Measurements from ENCODE around the gene FSTL5. TPM values are rescaled to one million over a fixed set of nuclear protein-coding genes. Genes with fewer than 3 reads are reported as not detected.

FSTL5 gene
- total and polyA plus RNA-seq, 2 experiments from 2014 or later: 0.06 to 0.49 TPM

- Histone ChIP-seq H3K27me3 (ENCODE audit: insufficient read depth) (no peaks in the 10 kb centered on the region), H3F3A (replicated peaks; ENCODE audit: low read depth) (no peaks in the 10 kb centered on the region), H3K27ac (ENCODE audit: low read depth) (no peak overlapping the region), H3K36me3 (ENCODE audit: insufficient read depth) (no peaks in the 10 kb centered on the region), H3K9me2 (ENCODE audit: insufficient read depth) (no peaks in the 10 kb centered on the region), H3K4me2 (no peak overlapping the region), H3K4me1 (ENCODE audit: insufficient read depth) (no peaks in the 10 kb centered on the region), H3K79me2 (replicated peaks; ENCODE audit: insufficient read depth) (no peaks in the 10 kb centered on the region), H2AFZ (peak overlapping the region; percentile 53; the same call in 1 of the 2 replicates), H3K4me3 (no peak overlapping the region), H4K20me1 (replicated peaks; ENCODE audit: insufficient read depth) (no peaks in the 10 kb centered on the region)
- no peaks in the 10 kb centered on the region for H3K9me3 Mint-ChIP-seq
- H3K4me3 Mint-ChIP-seq: no peak overlapping the region
- H3K27ac Mint-ChIP-seq: peak overlapping the region; percentile 87
- TF ChIP-seq CREB1 (CRISPR knock-in tag; IDR thresholded peaks at IDR 0.05; ENCODE audit: low read depth) (no peak), STAT1 (IDR thresholded peaks at IDR 0.05; ENCODE audit: unreplicated experiment) (no peak), EZH2phosphoT487 (IDR thresholded peaks at IDR 0.05; ENCODE audit: unreplicated experiment) (no peak), ZNF331 (CRISPR knock-in tag; IDR thresholded peaks at IDR 0.05; ENCODE audit: low read depth) (no peak), REST (IDR thresholded peaks at IDR 0.05; ENCODE audit: unreplicated experiment) (no peak), ZNF114 (CRISPR knock-in tag; IDR thresholded peaks at IDR 0.05) (no peak), EZH2 (IDR thresholded peaks at IDR 0.05; ENCODE audit: low read depth, unreplicated experiment) (no peak), CTCF (conservative IDR thresholded peaks at IDR 0.05; ENCODE audit: low read depth in 2 of 2) (no peak), ZNF462 (CRISPR knock-in tag; IDR thresholded peaks at IDR 0.05) (no peak), NANOG (IDR thresholded peaks at IDR 0.05; ENCODE audit: borderline replicate concordance) (no peak), JUNB (IDR thresholded peaks at IDR 0.05; ENCODE audit: unreplicated experiment) (no peak), ETS1 (IDR thresholded peaks at IDR 0.05) (no peak), POLR2AphosphoS5 (IDR thresholded peaks at IDR 0.05; ENCODE audit: low read depth) (no peak)
- no peaks in the 10 kb centered on the region for H3K36me3 Mint-ChIP-seq (ENCODE audit: low read depth)
- no peaks in the 10 kb centered on the region for H3K27me3 Mint-ChIP-seq (ENCODE audit: insufficient read depth, low read depth, poor library complexity)
- ATAC-seq (peak; percentile 63), DNase-seq (ENCODE audit: low spot score) (peak; percentile 21)
- H3K4me1 Mint-ChIP-seq: peaks cover 4% of the 10 kb centered on the region; the same call in 1 of the 3 replicates
Observed at GRCh38 chr4:162017863-162018262, 145.9 kb downstream of the FSTL5 start.
